K562 (cell line): ENCODE data around the gene EXOC3. TPM values are rescaled to one million over a fixed set of nuclear protein-coding genes. Genes with fewer than 3 reads are reported as not detected.

Experiments
- E2F6 ChIP-seq, 2 experiments: IDR thresholded peaks; 2 replicates each; pipeline ENCODE4 v1.6.1; 2011; ENCODE audit warnings: borderline replicate concordance in 1 of 2, control low read depth in 1 of 2, low read depth in 1 of 2, low read length in 1 of 2, mild to moderate bottlenecking in 1 of 2, mixed read lengths in 1 of 2, moderate library complexity in 1 of 2; ENCODE audit not compliant: insufficient read depth in 1 of 2, insufficient read length in 1 of 2, poor library complexity in 1 of 2, severe bottlenecking in 1 of 2; ENCODE audit errors: extremely low read depth in 1 of 2
- HMG20A ChIP-seq: fragments of 450-650 bp; formaldehyde crosslinking; conservative IDR thresholded peaks from 2 replicates; pipeline ENCODE4 v1.4.0; 2020; ENCODE audit warnings: mild to moderate bottlenecking, mixed read lengths
- MGA ChIP-seq: fragments of 450-650 bp; IDR thresholded peaks from 2 replicates; pipeline ENCODE4 v1.6.1; 2016; ENCODE audit warnings: mild to moderate bottlenecking, moderate library complexity
- NFIC ChIP-seq: fragments of 450-650 bp; IDR thresholded peaks from 2 replicates; pipeline ENCODE4 v1.6.1; 2017; ENCODE audit warnings: mild to moderate bottlenecking, inconsistent platforms
- PHF8 ChIP-seq: fragments of 200-600 bp; sonication (generic); IDR thresholded peaks from 2 replicates; pipeline ENCODE4 v1.6.1; 2012; ENCODE audit warnings: mixed run types, mild to moderate bottlenecking, inconsistent platforms, low read length, moderate library complexity, borderline replicate concordance
- POLR2G ChIP-seq: fragments of 200-400 bp; formaldehyde crosslinking; IDR thresholded peaks from 2 replicates; pipeline ENCODE4 v1.6.1; 2017; ENCODE audit warnings: low read depth, mild to moderate bottlenecking, antibody characterized with exemption, low read length, moderate library complexity
- TAF15 ChIP-seq: fragments of 200-400 bp; formaldehyde crosslinking; IDR thresholded peaks from 2 replicates; pipeline ENCODE4 v1.6.1; 2017; ENCODE audit warnings: mild to moderate bottlenecking, low read depth, low read length, moderate library complexity
- TFAP4 ChIP-seq: sonication (generic); formaldehyde crosslinking; IDR thresholded peaks from 2 replicates; pipeline ENCODE4 v1.8.0; 2022; ENCODE audit warnings: missing genetic modification reagents, mild to moderate bottlenecking, moderate library complexity, borderline replicate concordance
- ZBTB33 ChIP-seq: sonication (generic); formaldehyde crosslinking; IDR thresholded peaks from 2 replicates; pipeline ENCODE4 v1.8.1; 2023; ENCODE audit warnings: mild to moderate bottlenecking, missing genetic modification reagents
- ZZZ3 ChIP-seq: fragments of 450-650 bp; IDR thresholded peaks from 2 replicates; pipeline ENCODE4 v1.6.1; 2016; ENCODE audit warnings: antibody characterized with exemption, mild to moderate bottlenecking, moderate library complexity
- polyA plus RNA-seq, 8 experiments: library from polyadenylated mRNA; depleted of rRNA in 4 of 8; stranded (reverse) in 5 of 8; unstranded in 3 of 8; fragments of >200 nt; fragmentation: Nextera tagmentation in 2 of 8; fragmentation: Illumina TruSeq in 1 of 8; extraction: Ambion mirVana in 2 of 8; extraction: Trizol in 1 of 8; gene quantifications; 2 replicates each; pipeline versions ENCODE4 v1.2.1 to v1.2.3, GENCODE V29; 2011 to 2014; ENCODE audit warnings: inconsistent platforms in 1 of 8, missing spikeins in 1 of 8
- total RNA-seq, 7 experiments: library from RNA; depleted of rRNA in 6 of 7; stranded (reverse); fragments of >200 nt in 6 of 7; fragmentation: Illumina TruSeq in 2 of 7; extraction: Trizol in 2 of 7; gene quantifications; 2 replicates each; pipeline versions ENCODE4 v1.2.1 to v1.2.3, GENCODE V29; 2011 to 2021; ENCODE audit warnings: low replicate concordance in 1 of 7

EXOC3 gene
- total and polyA plus RNA-seq, 9 of the 15 experiments (the other 6 are each of a cell fraction or from before 2014, with no cell fraction given), result 1.4 to 41.9 (median 22.4) TPM

GRCh38 chr5:470961-471749 is 28.2 kb downstream of the EXOC3 start (continued):
- TF ChIP-seq MGA, result 0 out of 2 replicates have a peak, but pooled peaks have one; percentile 24
- TF ChIP-seq TAF15, result no peak
- TF ChIP-seq E2F6 (IDR thresholded peaks at IDR 0.05; ENCODE audit: borderline replicate concordance in 1 of 2, extremely low read depth in 1 of 2, insufficient read depth in 1 of 2, insufficient read length in 1 of 2, low read depth in 1 of 2, low read length in 1 of 2, poor library complexity in 1 of 2, severe bottlenecking in 1 of 2), result peak in 1 of 2 experiments; percentile 42
- peak; percentile 59 for TF ChIP-seq POLR2G
- no peak for TF ChIP-seq HMG20A
- TF ChIP-seq NFIC, result no peak
- peak; percentile 35; the same call in 1 of the 2 replicates for TF ChIP-seq TFAP4 (CRISPR knock-in tag)
- TF ChIP-seq ZBTB33 (CRISPR knock-in tag), result peak; percentile 67
- TF ChIP-seq PHF8, result peak; percentile 11; the same call in 1 of the 2 replicates
- no peak for TF ChIP-seq ZZZ3
